PC-3 (cell line): ENCODE data around the gene BRIP1. TPM values are rescaled to one million over a fixed set of nuclear protein-coding genes. Genes with fewer than 3 reads are reported as not detected.

Source experiments
- ATAC-seq: fragments of 200-7000 bp; cut with Tn5 transposase; 2 replicates; pipeline ENCODE4 v1.9.1; 2020; ENCODE audit warnings: mild to moderate bottlenecking, moderate library complexity
- BruUV-seq: library from RNA; stranded (reverse); fragments of 400-500 nt; replicated peaks from 2 replicates; lab custom pipeline; 2021; lab: Mats Ljungman, UMichigan
- CTCF ChIA-PET: fragments of 300-600 bp; sonication (Branson Sonifier 250); formaldehyde crosslinking; loops from one replicate; lab custom pipeline; 2022; ENCODE audit warnings: antibody characterized with exemption; lab: Charles Lee
- POLR2A ChIA-PET: fragments of 300-600 bp; sonication (Branson Sonifier 250); formaldehyde crosslinking; loops from one replicate; lab custom pipeline; 2022; ENCODE audit warnings: antibody characterized with exemption; ENCODE audit not compliant: unreplicated experiment; lab: Charles Lee
- DNase-seq: peaks from one replicate; pipeline ENCODE4 v3.0.0-alpha.2; 2015
- H2AFZ ChIP-seq: fragments of 300-600 bp; sonication (generic); 2 replicates; pipeline ENCODE4 v1.6.0; 2016; ENCODE audit warnings: antibody characterized with exemption, low read length
- H3F3A ChIP-seq: fragments of 300-600 bp; sonication (generic); one replicate; pipeline ENCODE4 v1.6.0; 2017; ENCODE audit warnings: antibody characterized with exemption, low read length, control low read depth, mild to moderate bottlenecking; ENCODE audit not compliant: unreplicated experiment
- H3K27ac ChIP-seq: fragments of 300-600 bp; sonication (generic); 2 replicates; pipeline ENCODE4 v1.5.1; 2016; ENCODE audit warnings: mild to moderate bottlenecking, low read length
- H3K27me3 ChIP-seq: fragments of 300-600 bp; sonication (generic); 2 replicates; pipeline ENCODE4 v1.6.1; 2016; ENCODE audit warnings: low read length, mixed read lengths
- H3K36me3 ChIP-seq: fragments of 300-600 bp; sonication (generic); 2 replicates; pipeline ENCODE4 v1.6.1; 2016; ENCODE audit warnings: low read depth, mixed run types, low read length, mixed read lengths
- H3K4me1 ChIP-seq: fragments of 300-600 bp; sonication (generic); 2 replicates; pipeline ENCODE4 v1.5.1; 2016; ENCODE audit warnings: low read length; ENCODE audit not compliant: insufficient read depth
- H3K4me2 ChIP-seq: fragments of 300-600 bp; sonication (generic); 2 replicates; pipeline ENCODE4 v1.6.0; 2016; ENCODE audit warnings: low read length
- H3K4me3 ChIP-seq: fragments of 300-600 bp; sonication (generic); 2 replicates; pipeline ENCODE4 v1.5.1; 2016; ENCODE audit warnings: mild to moderate bottlenecking, low read length, mixed read lengths
- H3K79me2 ChIP-seq: fragments of 300-600 bp; sonication (generic); 2 replicates; pipeline ENCODE4 v1.6.1; 2017; ENCODE audit warnings: low read length, mixed read lengths
- H3K9ac ChIP-seq: fragments of 300-600 bp; sonication (generic); 2 replicates; pipeline ENCODE4 v1.6.0; 2016; ENCODE audit warnings: mild to moderate bottlenecking, low read length
- H3K9me2 ChIP-seq: fragments of 300-600 bp; sonication (generic); replicated peaks from 2 replicates; pipeline ENCODE4 v1.6.1; 2016; ENCODE audit warnings: mixed run types, low read length, mixed read lengths
- H3K9me3 ChIP-seq: fragments of 300-600 bp; sonication (generic); 2 replicates; pipeline ENCODE4 v1.6.1; 2016; ENCODE audit warnings: low read length, mixed read lengths
- H4K20me1 ChIP-seq: fragments of 300-600 bp; sonication (generic); 2 replicates; pipeline ENCODE4 v1.6.1; 2016; ENCODE audit warnings: low read length, mixed read lengths
- CTCF ChIP-seq: fragments of 300-600 bp; sonication (generic); conservative IDR thresholded peaks from 2 replicates; pipeline ENCODE4 v1.5.1; 2017; ENCODE audit warnings: antibody characterized with exemption, low read depth, mild to moderate bottlenecking, low read length
- EZH2 ChIP-seq: fragments of 300-600 bp; sonication (generic); IDR thresholded peaks from one replicate; pipeline ENCODE4 v1.6.1; 2017; ENCODE audit warnings: antibody characterized with exemption, mild to moderate bottlenecking, low read length; ENCODE audit not compliant: unreplicated experiment
- EZH2phosphoT487 ChIP-seq: fragments of 300-600 bp; sonication (generic); IDR thresholded peaks from 2 replicates; pipeline ENCODE4 v1.6.1; 2018; ENCODE audit warnings: mild to moderate bottlenecking, antibody characterized with exemption, low read length, borderline replicate concordance
- intact Hi-C: fragments of 100-400 bp; cut with micrococcal nuclease; formaldehyde crosslinking; loops from 2 replicates; pipeline ENCODE4 v1.9.0; 2023
- total RNA-seq: library from RNA; depleted of rRNA; stranded (reverse); fragments of >200 nt; gene quantifications from 2 replicates; pipeline ENCODE4 v1.2.3, GENCODE V29; 2014

Gene BRIP1
- total RNA-seq, 1 experiment from 2014 or later: 21.1 TPM

DNA sequence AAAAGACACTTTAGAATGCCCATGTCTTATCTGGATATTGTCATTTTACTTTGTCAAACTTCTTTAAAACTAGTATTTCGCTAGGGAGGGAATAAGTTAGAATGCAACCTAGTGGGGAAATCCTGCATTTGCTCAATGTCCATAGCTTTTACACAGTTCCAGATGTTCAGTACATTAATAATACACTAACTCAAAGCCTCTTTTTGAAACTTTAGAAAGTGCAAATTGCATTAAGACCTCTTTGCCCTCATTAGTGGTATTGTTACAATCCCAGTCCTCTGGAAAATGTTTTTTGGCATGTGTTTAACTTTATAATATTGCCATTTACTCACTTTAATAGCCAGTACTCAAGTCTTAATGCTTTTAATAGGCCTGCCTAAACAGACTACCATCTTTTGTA is 106.8 kb downstream of the BRIP1 start:
- Histone ChIP-seq H3K79me2 (no peaks in the 10 kb centered on the region), H3K9me3 (no peaks in the 10 kb centered on the region), H3K4me2 (no peak overlapping the region), H3K9me2 (no peaks in the 10 kb centered on the region), H3K27me3 (no peaks in the 10 kb centered on the region), H3K4me1 (peaks cover 9% of the 10 kb centered on the region), H3F3A (no peaks in the 10 kb centered on the region), H3K4me3 (no peak overlapping the region), H3K36me3 (peaks cover 11% of the 10 kb centered on the region), H3K9ac (no peak overlapping the region), H3K27ac (no peak overlapping the region), H2AFZ (no peak overlapping the region), H4K20me1 (no peaks in the 10 kb centered on the region)
- TF ChIP-seq CTCF: no peak
- no peak for TF ChIP-seq EZH2phosphoT487
- TF ChIP-seq EZH2: no peak
- BruUV-seq: no TSS peak
- CTCF ChIA-PET: no interaction called here
- ATAC-seq (no peak), DNase-seq (no peak)
- POLR2A ChIA-PET: no interaction called here
- intact Hi-C loops: no loop called here

- Histone ChIP-seq H3K4me2 (no peak overlapping the region), H3K27ac (no peak overlapping the region), H3K36me3 (peaks cover 11% of the 10 kb centered on the region), H2AFZ (no peak overlapping the region), H3K9me3 (no peaks in the 10 kb centered on the region), H4K20me1 (no peaks in the 10 kb centered on the region), H3K4me3 (no peak overlapping the region), H3K4me1 (peaks cover 9% of the 10 kb centered on the region), H3K9ac (no peak overlapping the region), H3K79me2 (no peaks in the 10 kb centered on the region), H3K27me3 (no peaks in the 10 kb centered on the region), H3F3A (no peaks in the 10 kb centered on the region), H3K9me2 (no peaks in the 10 kb centered on the region)
- no TSS peak for BruUV-seq
- ATAC-seq: no peak
- no peak for DNase-seq
- CTCF ChIA-PET: no interaction called here
- POLR2A ChIA-PET: no interaction called here
- TF ChIP-seq EZH2phosphoT487: no peak
- TF ChIP-seq EZH2: no peak
- no peak for TF ChIP-seq CTCF
- intact Hi-C loops: no loop called here
These were observed 107.7 kb downstream of the BRIP1 start for GRCh38 chr17:61755668-61756067.

GRCh38 chr17:61755078-61755477 is 108.2 kb downstream of the BRIP1 start:
- Histone ChIP-seq H4K20me1 (no peaks in the 10 kb centered on the region), H3K9me3 (no peaks in the 10 kb centered on the region), H3K4me3 (no peak overlapping the region), H3K27ac (no peak overlapping the region), H3F3A (no peaks in the 10 kb centered on the region), H3K4me1 (peaks cover 9% of the 10 kb centered on the region), H3K79me2 (no peaks in the 10 kb centered on the region), H3K36me3 (peaks cover 11% of the 10 kb centered on the region), H3K9me2 (no peaks in the 10 kb centered on the region), H3K27me3 (no peaks in the 10 kb centered on the region), H2AFZ (no peak overlapping the region), H3K4me2 (no peak overlapping the region), H3K9ac (no peak overlapping the region)
- no TSS peak for BruUV-seq
- DNase-seq (no peak), ATAC-seq (no peak)
- intact Hi-C loops: no loop called here
- CTCF ChIA-PET: no interaction called here
- no peak for TF ChIP-seq EZH2phosphoT487
- TF ChIP-seq EZH2: no peak
- no peak for TF ChIP-seq CTCF
- POLR2A ChIA-PET: interaction anchor here (0.6 kb wide), 1 partner anchor 12 kb away, joined by 6 read pairs; no protein-coding TSS in a partner anchor
